Astrocyte of the spinal cord (primary cell): Measurements from ENCODE around the gene SHOC2.

Experiments
- DNase-seq: peaks from one replicate; pipeline ENCODE4 v3.0.0; 2011; ENCODE audit warnings: low read depth, low spot score
- H3K4me3 ChIP-seq: 2 replicates; pipeline ENCODE4 v1.5.1; 2011; ENCODE audit warnings: low read depth, mild to moderate bottlenecking, low read length, moderate library complexity
- in situ Hi-C: cut with HindIII; loops from 2 replicates; pipeline ENCODE4 v1.10.0; 2017; ENCODE audit warnings: low sequenced_read_pairs
- TF ChIP-seq, protein P1 (sequence below): IDR thresholded peaks from 2 replicates; pipeline ENCODE4 v1.5.1; 2012; ENCODE audit warnings: low read depth, mild to moderate bottlenecking, low read length, inconsistent platforms

Gene SHOC2

DNA sequence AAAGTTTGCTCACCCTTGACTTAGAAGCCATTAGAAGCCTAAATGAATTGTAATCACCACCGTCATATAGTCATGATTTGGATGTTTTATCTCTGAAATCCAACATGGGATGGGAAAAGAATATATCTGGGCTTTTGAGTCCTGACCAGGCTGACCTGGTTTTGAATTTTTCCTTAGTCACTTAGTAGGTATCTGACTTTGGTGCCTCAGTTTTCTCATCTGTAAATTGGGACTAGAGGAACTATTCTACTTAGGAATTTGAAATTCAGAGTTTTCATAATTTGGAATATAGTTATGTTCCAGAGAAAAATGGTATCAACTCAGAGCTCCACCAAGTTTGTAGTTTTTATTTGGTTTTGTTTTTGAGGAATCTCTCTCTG lies 40.9 kb downstream of the SHOC2 start:
- TF ChIP-seq, protein P1, sequence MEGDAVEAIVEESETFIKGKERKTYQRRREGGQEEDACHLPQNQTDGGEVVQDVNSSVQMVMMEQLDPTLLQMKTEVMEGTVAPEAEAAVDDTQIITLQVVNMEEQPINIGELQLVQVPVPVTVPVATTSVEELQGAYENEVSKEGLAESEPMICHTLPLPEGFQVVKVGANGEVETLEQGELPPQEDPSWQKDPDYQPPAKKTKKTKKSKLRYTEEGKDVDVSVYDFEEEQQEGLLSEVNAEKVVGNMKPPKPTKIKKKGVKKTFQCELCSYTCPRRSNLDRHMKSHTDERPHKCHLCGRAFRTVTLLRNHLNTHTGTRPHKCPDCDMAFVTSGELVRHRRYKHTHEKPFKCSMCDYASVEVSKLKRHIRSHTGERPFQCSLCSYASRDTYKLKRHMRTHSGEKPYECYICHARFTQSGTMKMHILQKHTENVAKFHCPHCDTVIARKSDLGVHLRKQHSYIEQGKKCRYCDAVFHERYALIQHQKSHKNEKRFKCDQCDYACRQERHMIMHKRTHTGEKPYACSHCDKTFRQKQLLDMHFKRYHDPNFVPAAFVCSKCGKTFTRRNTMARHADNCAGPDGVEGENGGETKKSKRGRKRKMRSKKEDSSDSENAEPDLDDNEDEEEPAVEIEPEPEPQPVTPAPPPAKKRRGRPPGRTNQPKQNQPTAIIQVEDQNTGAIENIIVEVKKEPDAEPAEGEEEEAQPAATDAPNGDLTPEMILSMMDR = no peak

DNA sequence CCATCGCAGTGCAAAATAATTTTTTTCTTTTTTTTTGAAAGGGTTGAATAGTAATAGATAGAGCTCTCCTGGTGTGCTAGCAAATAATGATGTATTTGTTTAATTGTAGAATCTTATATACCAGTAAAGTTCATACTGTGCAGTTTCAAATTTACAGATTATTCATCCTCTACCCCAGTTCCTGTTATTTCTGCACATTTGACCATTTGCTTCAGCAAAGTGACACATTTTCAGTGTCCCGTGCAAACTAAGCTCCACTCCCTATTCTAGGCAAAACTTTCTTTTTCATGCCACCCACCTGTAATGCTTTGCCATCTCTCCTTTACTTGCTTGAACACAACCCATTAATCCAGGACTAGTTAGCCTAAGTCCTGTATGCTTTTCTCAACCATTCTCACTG lies 43.0 kb downstream of the SHOC2 start:
- H3K4me3 ChIP-seq = no peak overlapping the region
- TF ChIP-seq, protein P1 = no peak
- DNase-seq = no peak
- in situ Hi-C loops = no loop called here

More for the DNA sequence above, 40.9 kb downstream of the SHOC2 start:
- DNase-seq = no peak
- no peak overlapping the region for H3K4me3 ChIP-seq
- in situ Hi-C loops = no loop called here

- no peak overlapping the region for H3K4me3 ChIP-seq
- TF ChIP-seq, protein P1 = no peak
- DNase-seq = no peak
- in situ Hi-C loops = no loop called here
These were observed 43.8 kb downstream of the SHOC2 start for GRCh38 chr10:110963162-110963561.

DNA sequence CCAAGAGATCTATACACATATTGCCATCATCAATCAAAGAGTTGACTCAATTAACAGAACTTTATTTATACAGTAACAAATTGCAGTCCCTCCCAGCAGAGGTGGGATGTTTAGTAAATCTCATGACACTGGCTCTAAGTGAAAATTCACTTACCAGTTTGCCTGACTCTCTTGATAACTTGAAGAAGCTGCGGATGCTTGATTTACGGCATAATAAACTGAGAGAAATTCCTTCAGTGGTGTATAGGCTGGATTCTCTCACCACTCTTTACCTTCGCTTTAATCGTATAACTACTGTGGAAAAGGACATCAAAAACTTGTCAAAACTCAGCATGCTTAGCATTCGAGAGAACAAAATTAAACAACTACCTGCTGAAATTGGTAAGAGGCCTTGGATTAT lies 45.3 kb downstream of the SHOC2 start:
- TF ChIP-seq, protein P1 = no peak
- in situ Hi-C loops = no loop called here
- no peak for DNase-seq
- H3K4me3 ChIP-seq = no peak overlapping the region

GRCh38 chr10:110965216-110965615 lies 45.8 kb downstream of the SHOC2 start:
- in situ Hi-C loops = no loop called here
- no peak for DNase-seq
- TF ChIP-seq, protein P1 = no peak
- H3K4me3 ChIP-seq = no peak overlapping the region

DNA sequence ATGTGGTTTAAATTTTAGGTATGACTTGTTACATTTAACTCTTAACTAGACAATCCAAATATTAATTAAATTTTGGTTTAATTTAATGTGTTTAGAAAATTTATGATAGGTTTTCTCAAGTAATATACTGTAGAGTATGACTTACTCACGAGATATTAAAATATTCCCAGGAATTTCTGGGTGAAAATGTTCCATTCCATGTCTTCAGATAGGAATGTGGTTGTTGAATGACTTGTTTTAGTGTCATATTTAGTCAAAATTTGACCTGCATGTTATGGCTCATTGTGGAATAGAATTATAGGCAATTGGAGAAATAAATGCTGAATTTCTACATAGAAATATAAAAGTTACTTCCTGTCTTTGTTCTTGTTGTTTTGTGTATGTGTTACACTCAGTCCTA lies 46.7 kb downstream of the SHOC2 start:
- in situ Hi-C loops = no loop called here
- TF ChIP-seq, protein P1 = no peak
- DNase-seq = no peak
- H3K4me3 ChIP-seq = no peak overlapping the region
